ENCODE measurements around the gene HES1.

DNA sequence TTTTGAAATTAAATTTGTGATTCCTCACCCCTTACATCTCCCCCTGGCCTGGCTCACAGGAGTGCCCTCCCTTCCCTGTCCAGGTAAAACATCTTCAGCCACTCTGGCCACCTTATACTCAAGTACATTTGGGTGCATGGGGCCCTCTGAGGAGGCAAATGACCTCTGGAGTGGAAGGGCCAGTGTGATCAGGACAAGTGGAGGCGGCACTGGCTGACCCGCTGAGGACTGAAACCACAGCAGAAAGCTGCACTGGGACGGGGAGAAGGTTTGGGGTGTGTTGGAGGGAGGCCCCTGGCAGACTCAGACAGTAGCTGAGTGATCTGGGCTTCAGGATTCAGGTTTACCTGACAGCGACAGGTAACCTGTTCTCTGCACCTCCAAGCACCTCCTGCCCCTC is 24.2 kb downstream of the HES1 start:
- no peak for TF ChIP-seq POLR2A (IDR thresholded peaks at IDR 0.05)
- TF ChIP-seq, protein P1, sequence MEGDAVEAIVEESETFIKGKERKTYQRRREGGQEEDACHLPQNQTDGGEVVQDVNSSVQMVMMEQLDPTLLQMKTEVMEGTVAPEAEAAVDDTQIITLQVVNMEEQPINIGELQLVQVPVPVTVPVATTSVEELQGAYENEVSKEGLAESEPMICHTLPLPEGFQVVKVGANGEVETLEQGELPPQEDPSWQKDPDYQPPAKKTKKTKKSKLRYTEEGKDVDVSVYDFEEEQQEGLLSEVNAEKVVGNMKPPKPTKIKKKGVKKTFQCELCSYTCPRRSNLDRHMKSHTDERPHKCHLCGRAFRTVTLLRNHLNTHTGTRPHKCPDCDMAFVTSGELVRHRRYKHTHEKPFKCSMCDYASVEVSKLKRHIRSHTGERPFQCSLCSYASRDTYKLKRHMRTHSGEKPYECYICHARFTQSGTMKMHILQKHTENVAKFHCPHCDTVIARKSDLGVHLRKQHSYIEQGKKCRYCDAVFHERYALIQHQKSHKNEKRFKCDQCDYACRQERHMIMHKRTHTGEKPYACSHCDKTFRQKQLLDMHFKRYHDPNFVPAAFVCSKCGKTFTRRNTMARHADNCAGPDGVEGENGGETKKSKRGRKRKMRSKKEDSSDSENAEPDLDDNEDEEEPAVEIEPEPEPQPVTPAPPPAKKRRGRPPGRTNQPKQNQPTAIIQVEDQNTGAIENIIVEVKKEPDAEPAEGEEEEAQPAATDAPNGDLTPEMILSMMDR (IDR thresholded peaks at IDR 0.05), result no peak
- no peak for TF ChIP-seq EP300 (IDR thresholded peaks at IDR 0.05)

All from tibial nerve (tissue), 4 donors.